Mucosa of rectum (tissue), 2 donors: ENCODE results near the gene CYP4A22.
"Not testable (repeated sequence)": the region's sequence is repeated elsewhere in the genome, so short reads cannot be mapped to it uniquely, and the experiment has no call there.

Experiments
- H3K27ac ChIP-seq, 2 donors: one replicate each; pipeline ENCODE4 v1.7.0; 2013; ENCODE audit warnings: inconsistent platforms in 2 of 2, low read depth in 2 of 2, low read length in 2 of 2
- H3K27me3 ChIP-seq, 2 donors: one replicate each; pipeline ENCODE4 v1.7.0; 2013; ENCODE audit warnings: low read length in 2 of 2; ENCODE audit not compliant: control insufficient read depth in 2 of 2, insufficient read depth in 2 of 2
- H3K36me3 ChIP-seq, 2 donors: one replicate each; pipeline ENCODE4 v1.7.0; 2013; ENCODE audit warnings: low read length in 2 of 2; ENCODE audit not compliant: control insufficient read depth in 2 of 2, insufficient read depth in 2 of 2
- H3K4me1 ChIP-seq, 2 donors: one replicate each; pipeline ENCODE4 v1.7.0; 2013; ENCODE audit warnings: low read length in 2 of 2, mild to moderate bottlenecking in 1 of 2; ENCODE audit not compliant: control insufficient read depth in 2 of 2, insufficient read depth in 2 of 2
- H3K4me3 ChIP-seq, 2 donors: one replicate each; pipeline ENCODE4 v1.7.0; 2013; ENCODE audit warnings: low read length in 2 of 2
- H3K9ac ChIP-seq, 2 donors: one replicate each; pipeline ENCODE4 v1.7.0; 2013; ENCODE audit warnings: low read length in 2 of 2, low read depth in 1 of 2, mild to moderate bottlenecking in 1 of 2
- H3K9me3 ChIP-seq, 2 donors: one replicate each; pipeline ENCODE4 v1.7.0; 2013; ENCODE audit warnings: low read length in 2 of 2; ENCODE audit not compliant: control insufficient read depth in 2 of 2
- donor health status: healthy.
- donor health status: Normal muscosa, but diverticular disease.

CYP4A22 gene, protein sequence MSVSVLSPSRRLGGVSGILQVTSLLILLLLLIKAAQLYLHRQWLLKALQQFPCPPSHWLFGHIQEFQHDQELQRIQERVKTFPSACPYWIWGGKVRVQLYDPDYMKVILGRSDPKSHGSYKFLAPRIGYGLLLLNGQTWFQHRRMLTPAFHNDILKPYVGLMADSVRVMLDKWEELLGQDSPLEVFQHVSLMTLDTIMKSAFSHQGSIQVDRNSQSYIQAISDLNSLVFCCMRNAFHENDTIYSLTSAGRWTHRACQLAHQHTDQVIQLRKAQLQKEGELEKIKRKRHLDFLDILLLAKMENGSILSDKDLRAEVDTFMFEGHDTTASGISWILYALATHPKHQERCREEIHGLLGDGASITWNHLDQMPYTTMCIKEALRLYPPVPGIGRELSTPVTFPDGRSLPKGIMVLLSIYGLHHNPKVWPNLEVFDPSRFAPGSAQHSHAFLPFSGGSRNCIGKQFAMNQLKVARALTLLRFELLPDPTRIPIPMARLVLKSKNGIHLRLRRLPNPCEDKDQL

DNA sequence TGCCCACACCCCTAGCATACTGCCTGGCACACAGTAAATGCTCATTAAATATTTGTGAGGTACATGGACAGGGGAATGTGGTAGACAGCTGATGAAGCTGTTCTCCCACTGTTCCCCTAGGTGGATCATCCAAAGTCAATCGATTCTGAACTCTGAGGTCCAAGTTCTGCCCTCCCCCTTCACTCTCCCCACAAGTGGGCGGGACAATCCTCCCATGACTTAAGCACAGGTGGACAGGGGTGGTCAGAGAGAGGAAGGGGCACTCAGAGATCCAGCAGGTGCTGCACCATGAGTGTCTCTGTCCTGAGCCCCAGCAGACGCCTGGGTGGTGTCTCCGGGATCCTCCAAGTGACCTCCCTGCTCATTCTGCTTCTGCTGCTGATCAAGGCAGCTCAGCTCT is at the start of gene CYP4A22:
CYP4A22 (plus strand) TSS at position 244 of the 400 bp plus-strand sequence; CDS start at position 289, 45 bp downstream.
- H3K4me1 ChIP-seq = no peaks in the 10 kb centered on the region
- H3K36me3 ChIP-seq = no peaks in the 10 kb centered on the region
- no peaks in the 10 kb centered on the region for H3K9me3 ChIP-seq
- no peak within 1 kb of the TSS for H3K4me3 ChIP-seq
- H3K9ac ChIP-seq = no peak within 1 kb of the TSS
- H3K27ac ChIP-seq = no peak within 1 kb of the TSS
- no peaks in the 10 kb centered on the region for H3K27me3 ChIP-seq

DNA sequence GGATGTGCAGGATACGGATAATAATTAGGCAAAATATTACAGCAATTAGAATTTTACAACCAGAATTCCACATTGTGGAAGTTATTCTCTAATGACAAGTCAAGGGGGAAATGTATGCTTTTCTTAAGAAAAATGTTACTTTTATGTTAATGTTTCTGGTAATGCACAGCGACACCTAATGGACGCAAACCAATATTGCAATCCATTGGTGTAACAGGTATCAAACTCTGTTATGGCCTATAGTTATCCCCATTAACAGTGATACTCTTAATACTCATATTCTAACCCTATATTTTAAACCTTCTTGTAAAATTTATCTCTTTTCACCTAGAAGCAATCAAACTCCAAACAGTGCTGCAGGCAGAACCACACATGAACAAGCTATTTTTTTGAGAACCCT is 47.9 kb upstream of the CYP4A22 start:
- H3K36me3 ChIP-seq, H3K27ac ChIP-seq, H3K4me3 ChIP-seq, H3K4me1 ChIP-seq, H3K9ac ChIP-seq, H3K27me3 ChIP-seq, H3K9me3 ChIP-seq: not testable (repeated sequence)

DNA sequence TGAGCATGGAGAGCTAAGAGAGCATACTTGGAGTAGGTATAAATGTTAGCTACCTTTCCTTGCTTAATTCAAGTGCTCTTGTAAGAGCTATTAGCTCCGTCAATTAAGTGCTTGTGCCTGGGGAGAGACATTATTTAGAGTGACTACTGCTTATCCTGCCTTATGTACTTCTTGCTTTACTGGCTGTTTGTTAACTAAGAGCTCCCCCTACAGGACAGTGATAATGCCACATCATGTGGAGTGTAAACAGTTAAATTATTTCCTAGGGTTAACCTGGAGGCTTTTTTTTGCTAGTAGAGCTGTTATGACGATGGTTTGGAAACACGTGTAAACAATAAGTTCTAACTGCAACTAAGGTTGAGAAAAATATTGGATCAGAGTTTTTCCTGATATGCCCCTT is 45.8 kb upstream of the CYP4A22 start:
- H3K4me3 ChIP-seq, H3K4me1 ChIP-seq, H3K27me3 ChIP-seq, H3K27ac ChIP-seq, H3K36me3 ChIP-seq, H3K9ac ChIP-seq, H3K9me3 ChIP-seq: not testable (repeated sequence)

DNA sequence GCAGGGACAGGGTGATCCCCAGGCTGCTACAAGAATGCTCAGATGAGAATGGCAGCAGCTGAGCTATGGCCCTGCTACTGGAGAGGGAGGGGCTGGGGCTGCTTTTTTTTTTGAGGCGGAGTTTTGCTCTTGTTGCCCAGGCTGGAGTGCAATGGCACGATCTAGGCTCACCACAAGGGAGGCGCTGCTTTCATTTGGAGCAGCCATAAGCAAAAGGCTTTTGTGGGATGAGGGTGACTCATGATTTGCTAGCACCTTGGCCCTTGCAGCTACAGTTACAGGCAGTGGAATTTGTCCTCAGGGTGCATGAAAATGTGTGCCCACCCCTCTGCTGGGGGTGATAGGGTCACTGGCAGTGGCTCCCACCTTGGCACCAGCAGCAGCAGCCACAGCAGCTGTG is 32.4 kb upstream of the CYP4A22 start:
- no peaks in the 10 kb centered on the region for H3K4me1 ChIP-seq
- no peaks in the 10 kb centered on the region for H3K36me3 ChIP-seq
- no peaks in the 10 kb centered on the region for H3K9me3 ChIP-seq
- no peaks in the 10 kb centered on the region for H3K27me3 ChIP-seq
- H3K9ac ChIP-seq = no peak overlapping the region
- H3K27ac ChIP-seq = no peak overlapping the region
- H3K4me3 ChIP-seq = no peak overlapping the region

DNA sequence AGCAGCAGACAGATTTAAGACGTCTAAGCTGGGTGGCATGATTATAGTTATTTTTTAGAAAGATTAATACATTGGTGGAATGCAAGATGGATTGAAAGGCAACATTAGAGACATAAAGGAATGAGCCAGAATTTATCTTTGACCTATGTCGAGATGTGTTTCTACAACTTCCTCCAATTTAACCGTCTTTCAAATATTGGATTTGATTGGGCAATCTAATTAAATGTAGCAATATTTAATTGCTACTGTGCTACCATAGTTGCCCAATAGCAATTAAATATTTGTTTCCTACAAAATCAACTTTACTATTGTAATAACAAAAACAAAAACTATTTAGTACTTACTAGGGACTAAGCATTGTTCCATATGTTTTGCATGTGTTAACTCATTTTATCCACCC is 30.4 kb upstream of the CYP4A22 start:
- Histone ChIP-seq H3K9ac (no peak overlapping the region), H3K4me1 (no peaks in the 10 kb centered on the region), H3K9me3 (no peaks in the 10 kb centered on the region), H3K4me3 (no peak overlapping the region), H3K27me3 (no peaks in the 10 kb centered on the region), H3K36me3 (no peaks in the 10 kb centered on the region), H3K27ac (no peak overlapping the region)

DNA sequence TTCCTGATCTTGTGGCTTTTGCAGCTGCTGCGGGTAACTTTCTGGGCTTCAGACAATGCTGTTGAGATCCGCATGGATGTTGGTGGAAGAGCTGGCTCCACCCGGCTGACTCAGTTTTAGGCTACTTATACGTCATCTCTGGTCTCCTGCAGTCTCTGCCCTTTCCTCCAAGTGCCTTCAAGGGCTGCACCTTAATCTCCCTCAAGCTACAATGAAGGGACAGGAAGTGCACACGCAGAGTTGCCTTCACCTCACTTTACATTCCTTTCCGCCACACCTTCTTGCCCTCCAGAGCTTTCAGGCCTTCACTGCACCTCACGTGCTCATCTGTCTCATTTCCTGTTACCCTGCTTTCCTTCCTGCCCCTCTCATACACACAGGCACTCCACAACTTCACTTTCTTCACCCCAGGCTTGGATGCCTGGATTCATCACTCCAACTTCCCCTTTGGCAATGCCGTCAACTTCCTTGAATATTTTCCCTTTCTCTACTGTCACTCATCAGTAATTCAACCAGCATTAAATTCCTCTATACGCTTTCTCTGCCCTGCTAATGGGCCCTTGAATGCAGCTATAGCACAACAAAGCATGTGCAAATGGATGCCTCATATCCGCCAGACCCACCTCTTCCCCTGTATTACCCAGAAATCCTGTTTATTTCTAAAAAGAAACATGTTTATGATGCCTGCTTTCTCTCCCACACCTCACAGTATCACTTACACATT is 29.2 kb upstream of the CYP4A22 start:
- H3K36me3 ChIP-seq, H3K27me3 ChIP-seq, H3K4me1 ChIP-seq, H3K9me3 ChIP-seq, H3K27ac ChIP-seq, H3K4me3 ChIP-seq, H3K9ac ChIP-seq: not testable (repeated sequence)

DNA sequence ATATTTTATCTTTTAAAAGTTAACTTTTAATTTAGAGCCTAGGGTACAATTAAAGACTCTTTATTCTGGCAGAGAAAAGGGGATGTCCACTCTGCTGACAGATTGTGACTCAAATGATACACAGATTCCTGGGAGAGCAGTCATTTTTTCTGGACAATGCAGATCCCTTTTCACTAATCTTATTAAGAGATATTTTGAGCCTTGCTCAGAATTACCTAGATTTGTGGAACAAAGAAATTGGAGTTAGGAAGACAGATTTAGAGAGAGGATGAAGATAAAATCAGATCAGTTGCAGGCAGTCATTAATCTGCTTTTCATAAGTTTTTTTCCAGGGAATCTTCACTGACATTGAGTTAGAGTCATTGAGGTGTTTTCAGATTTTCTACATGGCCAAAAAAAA is 27.8 kb upstream of the CYP4A22 start:
- not testable (repeated sequence) for H3K9ac ChIP-seq, H3K9me3 ChIP-seq, H3K4me1 ChIP-seq, H3K4me3 ChIP-seq, H3K27ac ChIP-seq, H3K36me3 ChIP-seq, H3K27me3 ChIP-seq

DNA sequence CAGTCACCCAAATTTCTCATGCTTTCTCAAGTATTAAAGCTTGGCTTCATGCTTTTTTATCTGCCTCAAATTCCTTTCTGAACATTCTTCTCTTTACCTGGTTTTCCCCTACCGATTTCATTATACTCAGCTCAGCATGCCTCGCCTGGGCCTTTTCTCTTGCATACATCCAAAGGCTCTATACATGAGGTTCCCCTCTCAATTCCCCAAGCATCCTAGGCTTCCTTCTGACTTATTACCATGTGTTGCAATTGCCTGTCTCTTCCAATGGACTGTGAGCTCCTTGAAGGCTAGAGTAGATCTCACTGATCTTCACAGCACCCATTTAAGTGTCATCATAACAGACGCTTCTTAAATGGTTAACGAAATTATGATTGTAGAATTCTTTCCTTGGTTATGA is 24.1 kb upstream of the CYP4A22 start:
- H3K27me3 ChIP-seq = no peaks in the 10 kb centered on the region
- H3K9ac ChIP-seq = no peak overlapping the region
- H3K27ac ChIP-seq = no peak overlapping the region
- no peak overlapping the region for H3K4me3 ChIP-seq
- H3K4me1 ChIP-seq = no peaks in the 10 kb centered on the region
- no peaks in the 10 kb centered on the region for H3K36me3 ChIP-seq
- H3K9me3 ChIP-seq = no peaks in the 10 kb centered on the region

DNA sequence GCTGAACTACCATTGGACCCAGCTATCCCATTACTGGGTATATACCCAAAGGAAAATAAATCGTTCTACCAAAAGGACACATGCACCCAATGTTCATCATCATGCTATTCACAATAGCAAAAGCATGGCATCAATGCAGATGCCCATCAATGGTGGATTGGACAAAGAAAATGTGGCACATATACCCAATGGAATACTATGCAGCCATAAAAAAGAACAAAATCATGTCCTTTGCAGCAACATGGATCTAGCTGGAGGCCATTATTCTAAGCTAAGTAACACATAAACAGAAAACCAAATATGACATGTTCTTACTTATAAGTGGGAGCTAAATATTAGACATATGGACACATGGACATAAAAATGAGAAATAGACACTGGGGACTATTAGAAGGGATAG is 16.2 kb upstream of the CYP4A22 start:
- not testable (repeated sequence) for H3K4me3 ChIP-seq, H3K9me3 ChIP-seq, H3K4me1 ChIP-seq, H3K27ac ChIP-seq, H3K9ac ChIP-seq, H3K27me3 ChIP-seq, H3K36me3 ChIP-seq

DNA sequence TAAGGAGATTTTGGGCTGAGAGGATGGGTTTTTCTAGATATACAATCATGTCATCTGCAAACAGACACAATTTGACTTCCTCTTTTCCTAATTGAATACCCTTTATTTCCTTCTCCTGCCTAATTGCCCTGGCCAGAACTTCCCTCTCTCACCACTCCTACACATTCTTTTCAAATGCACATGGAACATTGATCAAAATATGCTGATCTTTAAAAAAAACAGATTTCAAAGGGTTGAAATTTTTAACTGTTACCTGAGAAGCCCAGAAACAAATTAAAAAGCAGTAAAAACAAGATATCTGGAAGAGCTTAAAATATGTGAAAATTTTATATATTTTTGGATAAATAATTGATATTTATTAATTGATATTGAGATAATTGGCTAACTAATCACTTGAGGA is 12.4 kb upstream of the CYP4A22 start:
- not testable (repeated sequence) for H3K4me1 ChIP-seq, H3K9me3 ChIP-seq, H3K4me3 ChIP-seq

More for the DNA sequence above, 12.4 kb upstream of the CYP4A22 start:
- H3K9ac ChIP-seq, H3K36me3 ChIP-seq, H3K27me3 ChIP-seq, H3K27ac ChIP-seq: not testable (repeated sequence)
